MM.1S (cell line): ENCODE results near the gene LCT.

Experiments used
- EZH2 ChIP-seq: fragments of 300-600 bp; sonication (generic); optimal IDR thresholded peaks from 2 replicates; pipeline ENCODE3; 2017; ENCODE audit warnings: low read depth, mild to moderate bottlenecking, antibody characterized with exemption, low read length, mixed read lengths
- EZH2phosphoT487 ChIP-seq: fragments of 300-600 bp; sonication (generic); IDR thresholded peaks from 2 replicates; pipeline ENCODE4 v1.6.1; 2018; ENCODE audit warnings: antibody characterized with exemption, low read length
- TF ChIP-seq, protein P1 (sequence below): fragments of 300-600 bp; sonication (generic); IDR thresholded peaks from 2 replicates; pipeline ENCODE4 v1.5.1; 2016; ENCODE audit warnings: antibody characterized with exemption, low read length, mixed read lengths

DNA sequence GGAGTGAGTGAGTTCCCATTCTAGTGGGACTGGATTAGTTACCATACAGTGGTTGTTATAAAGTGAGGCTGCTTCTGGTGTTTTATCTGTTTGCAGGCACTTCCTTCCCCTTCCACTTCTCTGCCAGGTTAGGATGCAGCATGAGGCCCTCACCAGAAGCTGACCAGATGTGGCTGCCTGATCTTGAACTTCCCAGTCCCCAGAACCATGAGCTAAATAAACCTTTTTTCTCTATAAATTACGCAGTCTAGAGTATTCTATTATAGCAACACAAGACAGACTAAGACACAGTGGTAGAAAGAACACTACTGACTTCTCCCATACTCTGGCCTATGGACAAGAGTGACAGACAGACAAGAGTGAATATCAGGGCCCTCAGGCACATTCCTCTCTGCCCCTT, 14.1 kb downstream of the LCT start:
- TF ChIP-seq, protein P1, sequence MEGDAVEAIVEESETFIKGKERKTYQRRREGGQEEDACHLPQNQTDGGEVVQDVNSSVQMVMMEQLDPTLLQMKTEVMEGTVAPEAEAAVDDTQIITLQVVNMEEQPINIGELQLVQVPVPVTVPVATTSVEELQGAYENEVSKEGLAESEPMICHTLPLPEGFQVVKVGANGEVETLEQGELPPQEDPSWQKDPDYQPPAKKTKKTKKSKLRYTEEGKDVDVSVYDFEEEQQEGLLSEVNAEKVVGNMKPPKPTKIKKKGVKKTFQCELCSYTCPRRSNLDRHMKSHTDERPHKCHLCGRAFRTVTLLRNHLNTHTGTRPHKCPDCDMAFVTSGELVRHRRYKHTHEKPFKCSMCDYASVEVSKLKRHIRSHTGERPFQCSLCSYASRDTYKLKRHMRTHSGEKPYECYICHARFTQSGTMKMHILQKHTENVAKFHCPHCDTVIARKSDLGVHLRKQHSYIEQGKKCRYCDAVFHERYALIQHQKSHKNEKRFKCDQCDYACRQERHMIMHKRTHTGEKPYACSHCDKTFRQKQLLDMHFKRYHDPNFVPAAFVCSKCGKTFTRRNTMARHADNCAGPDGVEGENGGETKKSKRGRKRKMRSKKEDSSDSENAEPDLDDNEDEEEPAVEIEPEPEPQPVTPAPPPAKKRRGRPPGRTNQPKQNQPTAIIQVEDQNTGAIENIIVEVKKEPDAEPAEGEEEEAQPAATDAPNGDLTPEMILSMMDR = no peak
- TF ChIP-seq EZH2phosphoT487 = no peak
- no peak for TF ChIP-seq EZH2
